Hepatocyte (in vitro differentiated cells): ENCODE results near the gene GATC. TPM values are rescaled to one million over a fixed set of nuclear protein-coding genes. Genes with fewer than 3 reads are reported as not detected.
A peak's percentile ranks its signal among the peaks of the same experiment; 100 is the strongest.

Experiments used
- DNase-seq: peaks from one replicate; pipeline ENCODE4 v3.0.0-alpha.2; 2016; ENCODE audit warnings: low spot score
- H2AFZ ChIP-seq: fragments of 200-600 bp; sonication (generic); 2 replicates; pipeline ENCODE4 v1.6.0; 2016; ENCODE audit warnings: antibody characterized with exemption, mild to moderate bottlenecking
- H3K27ac ChIP-seq: fragments of 200-600 bp; sonication (generic); 2 replicates; pipeline ENCODE4 v1.5.1; 2016; ENCODE audit warnings: mild to moderate bottlenecking
- H3K27me3 ChIP-seq: fragments of 200-600 bp; sonication (generic); 2 replicates; pipeline ENCODE4 v1.6.1; 2016
- H3K36me3 ChIP-seq: fragments of 200-600 bp; sonication (generic); replicated peaks from 2 replicates; pipeline ENCODE4 v1.5.1; 2016; ENCODE audit warnings: low read depth; ENCODE audit not compliant: insufficient read depth
- H3K4me1 ChIP-seq: fragments of 200-600 bp; sonication (generic); 2 replicates; pipeline ENCODE4 v1.5.1; 2016; ENCODE audit warnings: mild to moderate bottlenecking, moderate library complexity; ENCODE audit not compliant: insufficient read depth
- H3K4me2 ChIP-seq: fragments of 200-600 bp; sonication (generic); 2 replicates; pipeline ENCODE4 v1.6.0; 2016
- H3K4me3 ChIP-seq: fragments of 200-600 bp; sonication (generic); 2 replicates; pipeline ENCODE4 v1.5.1; 2016; ENCODE audit warnings: mild to moderate bottlenecking
- H3K79me2 ChIP-seq: fragments of 200-600 bp; sonication (generic); 2 replicates; pipeline ENCODE4 v1.6.0; 2017; ENCODE audit warnings: mild to moderate bottlenecking
- H3K9me2 ChIP-seq: fragments of 200-600 bp; sonication (generic); replicated peaks from 2 replicates; pipeline ENCODE4 v1.6.0; 2017; ENCODE audit warnings: mild to moderate bottlenecking; ENCODE audit not compliant: insufficient read depth
- H3K9me3 ChIP-seq: fragments of 200-600 bp; sonication (generic); 2 replicates; pipeline ENCODE4 v1.5.1; 2016; ENCODE audit warnings: low read depth, mild to moderate bottlenecking
- H4K20me1 ChIP-seq: fragments of 200-600 bp; sonication (generic); 2 replicates; pipeline ENCODE4 v1.6.0; 2016; ENCODE audit warnings: mild to moderate bottlenecking; ENCODE audit not compliant: insufficient read depth, poor library complexity, severe bottlenecking
- EZH2 ChIP-seq: fragments of 200-600 bp; sonication (generic); IDR thresholded peaks from 2 replicates; pipeline ENCODE4 v1.6.1; 2016; ENCODE audit warnings: antibody characterized with exemption, mild to moderate bottlenecking, borderline replicate concordance
- EZH2phosphoT487 ChIP-seq: fragments of 200-600 bp; sonication (generic); IDR thresholded peaks from one replicate; pipeline ENCODE4 v1.6.1; 2018; ENCODE audit warnings: antibody characterized with exemption, mild to moderate bottlenecking, low read depth, moderate library complexity; ENCODE audit not compliant: unreplicated experiment, severe bottlenecking
- WGBS: methylation state at CpG from one replicate; pipeline ENCODE4 v1.1.6; 2016; ENCODE audit warnings: low lambda C conversion rate; ENCODE audit errors: missing lambda C conversion rate; 5-methylcytosine and 5-hydroxymethylcytosine counted together
- polyA plus RNA-seq: library from polyadenylated mRNA; unstranded; fragments of >200 nt; fragmentation: Nextera tagmentation; extraction: Ambion mirVana; gene quantifications from 2 replicates; pipeline ENCODE4 v1.2.1, GENCODE V29; 2016
- total RNA-seq: library from RNA; depleted of rRNA; stranded (reverse); fragments of >200 nt; gene quantifications from 2 replicates; pipeline ENCODE4 v1.2.3, GENCODE V29; 2014
- TF ChIP-seq, protein P1 (sequence below): fragments of 200-600 bp; sonication (generic); IDR thresholded peaks from 2 replicates; pipeline ENCODE4 v1.5.1; 2016; ENCODE audit warnings: antibody characterized with exemption, mild to moderate bottlenecking; ENCODE audit not compliant: poor library complexity

GATC gene, protein sequence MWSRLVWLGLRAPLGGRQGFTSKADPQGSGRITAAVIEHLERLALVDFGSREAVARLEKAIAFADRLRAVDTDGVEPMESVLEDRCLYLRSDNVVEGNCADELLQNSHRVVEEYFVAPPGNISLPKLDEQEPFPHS
- total RNA-seq (35.0 and 36.2 TPM in 2 replicates), polyA plus RNA-seq (19.0 and 26.0 TPM in 2 replicates)

DNA sequence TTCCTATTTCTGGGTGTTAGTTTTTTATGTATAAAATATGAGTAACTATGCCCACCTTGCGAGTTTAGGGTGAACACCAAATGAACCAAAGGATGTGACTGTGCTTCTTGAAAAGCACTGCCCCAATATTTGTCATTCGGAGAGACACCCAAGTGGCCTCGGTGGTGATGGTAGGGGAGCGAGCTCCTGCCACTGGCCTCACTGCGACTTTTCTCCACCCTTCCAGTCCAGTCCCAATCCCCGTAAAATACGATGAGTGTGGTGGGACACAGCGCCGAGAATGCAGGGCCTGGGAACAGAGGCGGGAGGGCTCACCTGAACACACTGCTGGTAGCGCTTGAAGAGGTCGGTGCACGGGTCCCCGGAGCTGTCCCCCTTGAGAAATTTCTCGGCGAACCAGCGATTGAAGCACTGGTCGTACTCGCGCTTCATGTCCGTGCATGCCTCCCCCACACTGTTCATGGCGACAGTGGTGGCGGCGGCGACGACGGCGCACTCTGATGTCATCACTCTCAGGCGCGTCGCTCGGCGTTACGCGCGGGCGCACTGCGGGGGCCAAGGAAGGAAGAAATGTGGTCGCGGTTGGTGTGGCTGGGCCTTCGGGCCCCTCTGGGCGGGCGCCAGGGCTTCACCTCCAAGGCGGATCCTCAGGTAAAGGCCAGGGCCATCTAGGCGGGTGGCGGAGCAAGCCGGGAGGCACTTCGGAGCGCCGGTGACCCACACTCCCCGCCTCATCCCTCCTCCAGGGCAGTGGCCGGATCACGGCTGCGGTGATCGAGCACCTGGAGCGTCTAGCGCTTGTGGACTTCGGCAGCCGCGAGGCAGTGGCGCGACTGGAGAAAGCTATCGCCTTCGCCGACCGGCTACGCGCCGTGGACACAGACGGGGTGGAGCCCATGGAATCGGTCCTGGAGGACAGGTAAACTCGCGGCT lies at the start of gene GATC, which contains the start of gene TRIAP1:
TSS of gene GATC (plus strand) at position 534 of the 933 bp plus-strand sequence. CDS start at position 571, 37 bp downstream.
TSS of gene TRIAP1 (minus strand) at position 474 of the 933 bp plus-strand sequence. CDS start at position 462, 12 bp downstream.
- DNase-seq: peak; percentile 91
- H3K79me2 ChIP-seq: peaks cover 86% of the 10 kb centered on the region

DNA sequence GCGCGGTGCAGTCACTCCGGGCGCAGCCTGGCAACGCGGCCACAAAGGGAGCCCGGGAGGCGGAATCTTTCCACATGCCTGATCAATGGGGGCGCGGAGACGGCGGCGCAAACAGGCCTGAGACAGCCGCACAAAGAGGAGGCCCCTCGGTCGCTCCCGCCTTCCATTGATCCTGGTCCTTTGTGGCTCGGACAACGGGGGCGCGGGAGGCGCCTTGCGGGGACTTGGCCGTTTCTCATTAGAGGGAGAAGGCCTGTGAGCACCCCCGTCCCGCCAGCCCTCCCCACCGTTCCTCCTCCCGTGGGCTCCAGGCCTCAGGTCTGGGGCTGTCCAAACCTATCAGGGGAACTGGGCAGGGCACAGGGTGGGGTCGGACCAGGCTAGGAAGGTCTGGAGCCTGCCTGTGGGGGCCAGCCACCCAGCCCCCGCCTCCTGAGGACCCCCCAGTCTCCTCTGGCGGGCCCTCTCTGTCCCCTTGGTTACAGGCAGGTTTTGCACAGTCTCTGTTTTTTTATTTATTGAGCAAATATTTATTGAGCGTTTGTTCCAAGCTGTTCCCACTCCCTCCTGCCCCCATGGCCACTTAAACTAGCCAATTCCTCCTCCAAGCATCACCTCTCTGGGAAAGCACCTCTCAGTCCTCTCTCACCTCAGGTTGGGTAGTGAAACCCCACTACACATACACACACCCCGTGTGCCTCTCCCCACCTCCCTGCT lies 48.3 kb upstream of the GATC start:
- no peak for TF ChIP-seq EZH2
- TF ChIP-seq EZH2phosphoT487: no peak
- TF ChIP-seq, protein P1, sequence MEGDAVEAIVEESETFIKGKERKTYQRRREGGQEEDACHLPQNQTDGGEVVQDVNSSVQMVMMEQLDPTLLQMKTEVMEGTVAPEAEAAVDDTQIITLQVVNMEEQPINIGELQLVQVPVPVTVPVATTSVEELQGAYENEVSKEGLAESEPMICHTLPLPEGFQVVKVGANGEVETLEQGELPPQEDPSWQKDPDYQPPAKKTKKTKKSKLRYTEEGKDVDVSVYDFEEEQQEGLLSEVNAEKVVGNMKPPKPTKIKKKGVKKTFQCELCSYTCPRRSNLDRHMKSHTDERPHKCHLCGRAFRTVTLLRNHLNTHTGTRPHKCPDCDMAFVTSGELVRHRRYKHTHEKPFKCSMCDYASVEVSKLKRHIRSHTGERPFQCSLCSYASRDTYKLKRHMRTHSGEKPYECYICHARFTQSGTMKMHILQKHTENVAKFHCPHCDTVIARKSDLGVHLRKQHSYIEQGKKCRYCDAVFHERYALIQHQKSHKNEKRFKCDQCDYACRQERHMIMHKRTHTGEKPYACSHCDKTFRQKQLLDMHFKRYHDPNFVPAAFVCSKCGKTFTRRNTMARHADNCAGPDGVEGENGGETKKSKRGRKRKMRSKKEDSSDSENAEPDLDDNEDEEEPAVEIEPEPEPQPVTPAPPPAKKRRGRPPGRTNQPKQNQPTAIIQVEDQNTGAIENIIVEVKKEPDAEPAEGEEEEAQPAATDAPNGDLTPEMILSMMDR: no peak
- Histone ChIP-seq H3K27ac (no peak overlapping the region), H3K4me2 (no peak overlapping the region), H3K9me3 (no peaks in the 10 kb centered on the region), H3K79me2 (no peaks in the 10 kb centered on the region), H3K9me2 (no peaks in the 10 kb centered on the region), H2AFZ (no peak overlapping the region), H3K36me3 (no peaks in the 10 kb centered on the region), H3K4me3 (no peak overlapping the region), H4K20me1 (no peaks in the 10 kb centered on the region), H3K27me3 (no peaks in the 10 kb centered on the region), H3K4me1 (no peaks in the 10 kb centered on the region)
- no peak for DNase-seq
- 76% methylated on average over 23 of the region's 33 CpGs for WGBS

More for the DNA sequence above, at the start of gene GATC, which contains the start of gene TRIAP1:
- H3K27me3 ChIP-seq: no peaks in the 10 kb centered on the region
- TF ChIP-seq, protein P1: no peak
- TF ChIP-seq EZH2phosphoT487 (no peak), EZH2 (no peak)
- peak within 1 kb of the TSS; percentile 97 for H3K27ac ChIP-seq
- peak within 1 kb of the TSS; percentile 89 for H2AFZ ChIP-seq
- no peaks in the 10 kb centered on the region for H3K9me3 ChIP-seq
- peaks cover 4% of the 10 kb centered on the region for H3K36me3 ChIP-seq
- WGBS: under 1% methylated on average over 55 of the region's 73 CpGs
- H3K4me2 ChIP-seq: peak within 1 kb of the TSS; percentile 94
- H4K20me1 ChIP-seq: peaks cover 8% of the 10 kb centered on the region
- H3K4me3 ChIP-seq: peak within 1 kb of the TSS; percentile 87
- H3K4me1 ChIP-seq: peaks cover 21% of the 10 kb centered on the region
- H3K9me2 ChIP-seq: no peaks in the 10 kb centered on the region

DNA sequence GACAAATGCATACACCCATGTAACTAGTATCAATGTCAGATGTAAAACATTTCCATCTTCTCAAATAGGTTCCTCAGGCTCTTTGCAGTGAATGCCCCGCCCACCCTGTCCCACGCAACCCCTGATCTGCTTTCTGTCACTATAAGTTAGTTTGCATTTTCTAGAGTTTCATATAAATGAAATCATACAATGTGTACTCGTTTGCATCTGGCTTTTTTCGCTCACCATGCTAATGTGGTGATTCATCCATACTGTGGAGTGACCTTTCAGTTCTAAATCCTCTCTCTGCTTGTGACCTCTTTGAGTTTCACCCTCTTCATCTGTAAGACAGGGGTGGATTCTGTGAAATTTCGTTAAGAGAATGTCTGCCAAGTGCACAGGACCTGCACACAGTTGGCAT lies 46.7 kb upstream of the GATC start:
- Histone ChIP-seq H3K9me3 (no peaks in the 10 kb centered on the region), H3K27me3 (no peaks in the 10 kb centered on the region), H3K36me3 (no peaks in the 10 kb centered on the region), H3K9me2 (no peaks in the 10 kb centered on the region), H2AFZ (no peak overlapping the region), H3K79me2 (no peaks in the 10 kb centered on the region), H3K4me3 (no peak overlapping the region), H3K4me2 (no peak overlapping the region), H4K20me1 (no peaks in the 10 kb centered on the region), H3K4me1 (no peaks in the 10 kb centered on the region), H3K27ac (no peak overlapping the region)
- WGBS: 59% methylated on average over 5 of the region's 5 CpGs
- TF ChIP-seq, protein P1: no peak
- TF ChIP-seq EZH2phosphoT487: no peak
- no peak for TF ChIP-seq EZH2
- no peak for DNase-seq
